Measurements from ENCODE around the gene SUZ12.
"Not testable (repeated sequence)": the region's sequence is repeated elsewhere in the genome, so short reads cannot be mapped to it uniquely, and the experiment has no call there.

DNA sequence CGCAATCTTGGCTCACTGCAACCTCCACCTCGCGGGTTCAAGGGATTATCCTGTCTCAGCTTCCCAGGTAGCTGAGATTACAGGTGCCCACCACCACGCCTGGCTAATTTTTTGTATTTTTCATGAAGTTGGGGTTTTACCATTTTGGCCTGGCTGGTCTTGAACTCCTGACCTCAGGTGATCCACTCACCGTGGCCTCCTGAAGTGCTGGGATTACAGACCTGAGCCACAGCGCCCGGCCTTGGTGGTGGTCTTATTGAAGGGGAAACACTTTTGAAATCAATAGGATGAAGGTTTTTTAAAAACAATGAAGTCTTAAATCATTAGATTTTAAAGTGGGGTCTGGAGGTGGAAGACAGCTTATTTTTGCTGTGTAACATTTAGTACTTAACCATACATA lies 5.6 kb downstream of the SUZ12 start:
- TF ChIP-seq, protein P1, sequence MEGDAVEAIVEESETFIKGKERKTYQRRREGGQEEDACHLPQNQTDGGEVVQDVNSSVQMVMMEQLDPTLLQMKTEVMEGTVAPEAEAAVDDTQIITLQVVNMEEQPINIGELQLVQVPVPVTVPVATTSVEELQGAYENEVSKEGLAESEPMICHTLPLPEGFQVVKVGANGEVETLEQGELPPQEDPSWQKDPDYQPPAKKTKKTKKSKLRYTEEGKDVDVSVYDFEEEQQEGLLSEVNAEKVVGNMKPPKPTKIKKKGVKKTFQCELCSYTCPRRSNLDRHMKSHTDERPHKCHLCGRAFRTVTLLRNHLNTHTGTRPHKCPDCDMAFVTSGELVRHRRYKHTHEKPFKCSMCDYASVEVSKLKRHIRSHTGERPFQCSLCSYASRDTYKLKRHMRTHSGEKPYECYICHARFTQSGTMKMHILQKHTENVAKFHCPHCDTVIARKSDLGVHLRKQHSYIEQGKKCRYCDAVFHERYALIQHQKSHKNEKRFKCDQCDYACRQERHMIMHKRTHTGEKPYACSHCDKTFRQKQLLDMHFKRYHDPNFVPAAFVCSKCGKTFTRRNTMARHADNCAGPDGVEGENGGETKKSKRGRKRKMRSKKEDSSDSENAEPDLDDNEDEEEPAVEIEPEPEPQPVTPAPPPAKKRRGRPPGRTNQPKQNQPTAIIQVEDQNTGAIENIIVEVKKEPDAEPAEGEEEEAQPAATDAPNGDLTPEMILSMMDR (IDR thresholded peaks at IDR 0.05), result not testable (repeated sequence)
- not testable (repeated sequence) for TF ChIP-seq POLR2A (IDR thresholded peaks at IDR 0.05)

Data from esophagus squamous epithelium (tissue), 4 donors.